T-helper 1 cell treated with Interleukin-12 subunit alpha and Interleukin-12 subunit beta and Interleukin-4 antibody, amounts not matched to agents 30 μg/mL and 1 μg/mL, for 36 hours (primary cell): ENCODE results near the gene SLC1A7.

Experiments
- H3K27ac Mint-ChIP-seq: one replicate; pipeline ENCODE4 v1.8.0; 2021; ENCODE audit warnings: mild to moderate bottlenecking, mixed read lengths
- H3K27me3 Mint-ChIP-seq: one replicate; pipeline ENCODE4 v1.8.0; 2021; ENCODE audit warnings: low read depth, mixed read lengths
- H3K36me3 Mint-ChIP-seq: one replicate; pipeline ENCODE4 v1.8.0; 2021; ENCODE audit warnings: low read depth, mixed read lengths
- H3K4me1 Mint-ChIP-seq: one replicate; pipeline ENCODE4 v1.8.0; 2021; ENCODE audit warnings: low read depth, mixed read lengths
- H3K4me3 Mint-ChIP-seq: one replicate; pipeline ENCODE4 v1.8.0; 2021; ENCODE audit warnings: mild to moderate bottlenecking, moderate library complexity, mixed read lengths
- H3K9me3 Mint-ChIP-seq: one replicate; pipeline ENCODE4 v1.8.0; 2021; ENCODE audit warnings: mixed read lengths

SLC1A7 gene

GRCh38 chr1:53121319-53122172 lies 20.9 kb downstream of the SLC1A7 start:
- H3K27me3 Mint-ChIP-seq = peaks cover 5% of the 10 kb centered on the region
- no peaks in the 10 kb centered on the region for H3K4me1 Mint-ChIP-seq
- no peak overlapping the region for H3K27ac Mint-ChIP-seq
- H3K36me3 Mint-ChIP-seq = no peaks in the 10 kb centered on the region
- H3K9me3 Mint-ChIP-seq = no peaks in the 10 kb centered on the region
- no peak overlapping the region for H3K4me3 Mint-ChIP-seq

- Mint-ChIP-seq H3K4me1 (no peaks in the 10 kb centered on the region), H3K36me3 (no peaks in the 10 kb centered on the region), H3K4me3 (no peak overlapping the region), H3K9me3 (no peaks in the 10 kb centered on the region), H3K27me3 (peaks cover 5% of the 10 kb centered on the region), H3K27ac (no peak overlapping the region)
These were observed 21.8 kb downstream of the SLC1A7 start for GRCh38 chr1:53120659-53121058.

GRCh38 chr1:53117836-53118235 lies 24.6 kb downstream of the SLC1A7 start:
- H3K4me3 Mint-ChIP-seq = no peak overlapping the region
- H3K4me1 Mint-ChIP-seq = no peaks in the 10 kb centered on the region
- H3K27ac Mint-ChIP-seq = no peak overlapping the region
- no peaks in the 10 kb centered on the region for H3K27me3 Mint-ChIP-seq
- H3K9me3 Mint-ChIP-seq = no peaks in the 10 kb centered on the region
- no peaks in the 10 kb centered on the region for H3K36me3 Mint-ChIP-seq

- Mint-ChIP-seq H3K36me3 (no peaks in the 10 kb centered on the region), H3K9me3 (no peaks in the 10 kb centered on the region), H3K27me3 (no peaks in the 10 kb centered on the region), H3K27ac (no peak overlapping the region), H3K4me1 (no peaks in the 10 kb centered on the region), H3K4me3 (no peak overlapping the region)
These were observed 25.4 kb downstream of the SLC1A7 start for GRCh38 chr1:53116933-53117600.

- H3K9me3 Mint-ChIP-seq = no peaks in the 10 kb centered on the region
These were observed 26.1 kb downstream of the SLC1A7 start for GRCh38 chr1:53116307-53116810.

GRCh38 chr1:53115403-53116306 lies 26.8 kb downstream of the SLC1A7 start:
- Mint-ChIP-seq H3K27me3 (no peaks in the 10 kb centered on the region), H3K36me3 (no peaks in the 10 kb centered on the region), H3K4me1 (no peaks in the 10 kb centered on the region), H3K27ac (no peak overlapping the region), H3K4me3 (no peak overlapping the region), H3K9me3 (no peaks in the 10 kb centered on the region)

More at GRCh38 chr1:53116307-53116810, 26.1 kb downstream of the SLC1A7 start:
- no peak overlapping the region for H3K27ac Mint-ChIP-seq
- no peaks in the 10 kb centered on the region for H3K36me3 Mint-ChIP-seq
- no peak overlapping the region for H3K4me3 Mint-ChIP-seq
- no peaks in the 10 kb centered on the region for H3K27me3 Mint-ChIP-seq
- H3K4me1 Mint-ChIP-seq = no peaks in the 10 kb centered on the region

- Mint-ChIP-seq H3K36me3 (no peaks in the 10 kb centered on the region), H3K9me3 (no peaks in the 10 kb centered on the region), H3K27ac (no peak overlapping the region), H3K4me3 (no peak overlapping the region), H3K4me1 (no peaks in the 10 kb centered on the region), H3K27me3 (no peaks in the 10 kb centered on the region)
These were observed 27.6 kb downstream of the SLC1A7 start for GRCh38 chr1:53114581-53115400.

- Mint-ChIP-seq H3K36me3 (no peaks in the 10 kb centered on the region), H3K4me1 (no peaks in the 10 kb centered on the region), H3K27ac (no peak overlapping the region), H3K27me3 (no peaks in the 10 kb centered on the region), H3K4me3 (no peak overlapping the region), H3K9me3 (no peaks in the 10 kb centered on the region)
These were observed 28.3 kb downstream of the SLC1A7 start for GRCh38 chr1:53114090-53114489.

- Mint-ChIP-seq H3K27me3 (peaks cover 5% of the 10 kb centered on the region), H3K4me3 (no peak overlapping the region), H3K4me1 (peaks cover 3% of the 10 kb centered on the region), H3K36me3 (no peaks in the 10 kb centered on the region), H3K9me3 (no peaks in the 10 kb centered on the region), H3K27ac (no peak overlapping the region)
These were observed 29.6 kb downstream of the SLC1A7 start for GRCh38 chr1:53112861-53113260.

GRCh38 chr1:53112271-53112774 lies 30.1 kb downstream of the SLC1A7 start:
- peaks cover 7% of the 10 kb centered on the region for H3K4me1 Mint-ChIP-seq
- peaks cover 5% of the 10 kb centered on the region for H3K27me3 Mint-ChIP-seq
- no peak overlapping the region for H3K27ac Mint-ChIP-seq
- H3K36me3 Mint-ChIP-seq = no peaks in the 10 kb centered on the region
- H3K4me3 Mint-ChIP-seq = no peak overlapping the region
- no peaks in the 10 kb centered on the region for H3K9me3 Mint-ChIP-seq

- Mint-ChIP-seq H3K4me1 (peaks cover 7% of the 10 kb centered on the region), H3K36me3 (no peaks in the 10 kb centered on the region), H3K27ac (no peak overlapping the region), H3K9me3 (no peaks in the 10 kb centered on the region), H3K27me3 (peaks cover 5% of the 10 kb centered on the region), H3K4me3 (no peak overlapping the region)
These were observed 30.7 kb downstream of the SLC1A7 start for GRCh38 chr1:53111693-53112092.

- Mint-ChIP-seq H3K27ac (no peak overlapping the region), H3K9me3 (no peaks in the 10 kb centered on the region), H3K27me3 (peaks cover 5% of the 10 kb centered on the region), H3K4me3 (no peak overlapping the region), H3K36me3 (no peaks in the 10 kb centered on the region), H3K4me1 (peaks cover 7% of the 10 kb centered on the region)
These were observed 31.3 kb downstream of the SLC1A7 start for GRCh38 chr1:53111073-53111556.

- peaks cover 5% of the 10 kb centered on the region for H3K27me3 Mint-ChIP-seq
- no peak overlapping the region for H3K27ac Mint-ChIP-seq
- no peaks in the 10 kb centered on the region for H3K9me3 Mint-ChIP-seq
- H3K4me1 Mint-ChIP-seq = peaks cover 7% of the 10 kb centered on the region
- no peak overlapping the region for H3K4me3 Mint-ChIP-seq
- no peaks in the 10 kb centered on the region for H3K36me3 Mint-ChIP-seq
These were observed 31.9 kb downstream of the SLC1A7 start for GRCh38 chr1:53110370-53111072.
